ENCODE results near the gene FXR2.

GRCh38 chr17:7580604-7581575 is 33.8 kb downstream of the FXR2 start:
- TF ChIP-seq CTCF (conservative IDR thresholded peaks at IDR 0.05 in 1 of 2, IDR thresholded peaks at IDR 0.05 in 1 of 2; ENCODE audit: low read depth in 1 of 2, low read length in 2 of 2): no peak
- TF ChIP-seq EZH2 (IDR thresholded peaks at IDR 0.05; ENCODE audit: low read length, missing control alignments): no peak
